NCI-H2081 treated with DMSO at 0.1 percent for 48 hours (cell line): Measurements from ENCODE around the gene CHN1.

Experiments used
- DNase-seq: peaks from one replicate; lab custom pipeline; 2025; lab: John Stamatoyannopoulos, UW

CHN1 gene

DNA sequence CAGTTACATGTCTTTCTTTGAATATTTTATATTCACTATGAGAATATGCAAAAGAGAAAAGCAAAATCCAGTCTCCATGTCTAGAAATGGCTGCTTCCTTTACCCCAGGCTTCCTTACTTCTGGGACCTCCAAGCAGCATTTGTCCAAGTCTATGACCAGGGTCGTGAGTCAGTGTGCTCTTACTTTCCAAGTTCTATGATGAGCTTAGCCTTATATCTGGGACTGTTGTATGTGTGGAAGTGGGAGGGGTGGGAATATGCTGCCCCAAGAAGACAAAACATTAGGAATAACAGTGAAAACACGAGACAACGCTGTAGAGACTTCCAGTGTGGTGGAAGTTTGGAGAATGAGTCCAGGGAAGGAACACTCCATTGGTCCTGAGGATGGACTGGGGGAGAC is 219.7 kb downstream of the CHN1 start:
- no peak for DNase-seq

DNA sequence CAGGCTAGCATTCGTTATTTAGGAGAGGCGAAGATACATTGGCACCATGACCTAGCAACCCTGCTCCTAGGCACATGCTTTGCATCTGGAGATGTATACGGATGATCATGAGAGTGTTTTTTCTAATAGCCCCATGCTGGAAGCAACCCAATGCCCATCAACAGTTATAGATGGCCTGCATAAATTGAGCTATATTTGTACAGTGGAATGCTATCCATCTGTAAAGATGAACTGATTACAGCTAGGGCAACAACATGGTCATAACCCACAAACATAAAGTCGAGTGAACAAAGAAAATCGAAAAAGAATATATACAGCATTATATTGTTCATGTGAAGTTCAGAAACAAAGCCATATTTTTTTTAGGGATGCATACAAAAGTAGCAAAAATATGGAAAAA is 220.3 kb downstream of the CHN1 start:
- no peak for DNase-seq

DNA sequence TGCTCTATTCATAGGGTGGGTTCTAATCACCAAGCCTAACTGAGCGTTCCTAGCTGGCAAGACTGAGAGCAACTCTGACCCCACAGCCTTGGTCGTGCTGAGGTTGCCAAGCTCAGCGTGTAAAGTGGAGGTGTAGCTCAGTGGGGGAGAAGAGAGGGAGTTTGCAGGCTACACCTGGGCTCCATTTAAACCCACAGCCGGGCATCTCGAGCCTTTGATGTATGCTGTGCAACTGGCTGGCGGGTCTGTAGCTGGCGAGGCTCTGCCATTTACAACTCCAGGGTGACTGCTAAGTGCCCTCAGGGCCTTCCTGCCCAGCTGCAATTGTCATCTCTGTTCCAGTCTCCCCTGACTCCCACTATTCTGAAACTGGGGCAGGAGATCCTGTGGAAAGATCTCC is 220.9 kb downstream of the CHN1 start:
- DNase-seq: no peak

DNA sequence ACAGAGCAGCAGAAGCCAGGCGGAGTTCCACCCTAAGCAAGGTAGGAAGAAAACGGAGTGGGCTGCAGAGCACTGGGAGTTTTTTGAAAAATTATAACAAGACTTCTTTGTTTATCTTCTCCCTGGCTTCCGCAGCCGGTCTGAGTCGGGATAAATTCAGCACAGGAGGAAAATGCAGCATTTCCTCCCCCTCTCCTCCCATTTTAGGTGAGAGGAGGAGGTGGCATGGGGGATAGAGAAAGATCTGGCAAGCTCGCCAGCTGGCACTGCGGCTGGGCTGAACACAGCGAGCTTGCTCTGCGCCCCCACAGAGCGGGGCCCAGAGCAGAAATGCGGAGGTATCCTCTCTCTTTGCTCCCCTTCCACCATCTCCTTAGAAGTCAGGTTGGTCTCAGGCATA is 223.2 kb downstream of the CHN1 start:
- DNase-seq: no peak

DNA sequence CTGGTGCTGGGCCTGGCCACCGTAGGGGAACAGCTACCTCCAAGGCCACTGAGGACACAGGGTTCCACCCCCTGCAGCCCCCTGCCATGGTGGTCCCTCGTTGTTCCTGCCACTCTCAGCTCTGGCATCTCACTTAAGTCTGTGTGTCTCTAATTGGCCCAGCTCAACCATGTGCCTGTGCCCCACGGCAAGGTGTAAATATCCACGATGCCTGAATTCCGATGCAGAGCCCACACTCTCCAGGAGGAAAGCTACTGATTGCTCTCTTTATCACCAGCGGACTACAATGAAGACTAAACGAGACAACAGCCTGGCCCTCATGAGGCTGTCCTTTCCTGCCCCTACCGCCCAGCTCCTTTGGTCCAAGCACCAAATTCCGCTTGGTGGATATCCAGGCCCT is 223.9 kb downstream of the CHN1 start:
- DNase-seq: no peak

DNA sequence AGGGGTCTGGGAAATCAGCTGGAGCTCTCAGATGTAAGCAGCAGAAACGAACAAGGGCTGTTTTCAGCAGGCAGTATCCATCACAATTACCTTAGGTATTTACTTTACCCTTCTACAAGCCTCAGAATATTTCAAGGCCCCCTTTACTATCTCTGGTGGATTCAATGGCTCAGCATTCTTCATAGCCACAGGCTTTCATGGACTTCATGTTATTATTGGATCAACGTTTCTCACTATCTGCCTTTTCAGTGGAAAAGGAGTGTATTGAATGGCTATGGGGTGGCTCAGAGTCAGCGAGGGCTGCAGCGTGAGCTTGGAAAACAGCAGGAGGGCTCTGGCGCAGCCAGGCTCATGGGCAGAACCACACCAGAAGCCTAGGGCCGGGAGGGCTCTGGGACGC is 224.3 kb downstream of the CHN1 start:
- DNase-seq: no peak

DNA sequence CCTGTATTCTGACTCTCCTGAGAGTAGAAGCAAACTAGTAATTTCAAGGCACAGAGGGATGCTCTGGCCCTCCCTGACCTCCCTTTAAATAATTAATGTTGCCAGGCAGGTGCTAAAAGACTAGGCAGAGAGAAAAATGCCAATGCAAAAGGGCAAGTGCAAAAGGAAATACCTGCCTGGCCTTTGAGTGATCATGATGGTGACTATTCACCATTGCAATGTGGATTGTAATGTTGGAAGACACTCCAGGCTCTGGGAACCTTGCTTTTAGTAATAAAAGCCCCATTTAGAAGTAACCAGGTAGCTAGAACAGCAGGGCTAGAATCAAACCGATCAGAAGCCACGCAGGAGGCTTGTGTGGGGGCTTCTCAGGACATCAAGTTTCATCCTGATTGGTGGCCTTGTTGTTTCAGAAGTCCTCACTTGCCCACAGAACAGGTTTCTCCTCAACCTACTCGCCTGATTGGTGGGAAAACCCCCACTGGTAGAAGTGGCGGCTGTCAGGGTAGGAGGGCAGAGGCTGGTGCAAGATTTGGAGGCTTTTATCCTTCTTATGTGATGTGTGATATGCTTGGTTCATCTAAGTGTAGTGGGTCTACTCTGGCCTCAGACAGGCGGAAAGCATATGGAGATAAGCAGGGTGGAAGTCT is 224.9 kb downstream of the CHN1 start:
- DNase-seq: no peak

DNA sequence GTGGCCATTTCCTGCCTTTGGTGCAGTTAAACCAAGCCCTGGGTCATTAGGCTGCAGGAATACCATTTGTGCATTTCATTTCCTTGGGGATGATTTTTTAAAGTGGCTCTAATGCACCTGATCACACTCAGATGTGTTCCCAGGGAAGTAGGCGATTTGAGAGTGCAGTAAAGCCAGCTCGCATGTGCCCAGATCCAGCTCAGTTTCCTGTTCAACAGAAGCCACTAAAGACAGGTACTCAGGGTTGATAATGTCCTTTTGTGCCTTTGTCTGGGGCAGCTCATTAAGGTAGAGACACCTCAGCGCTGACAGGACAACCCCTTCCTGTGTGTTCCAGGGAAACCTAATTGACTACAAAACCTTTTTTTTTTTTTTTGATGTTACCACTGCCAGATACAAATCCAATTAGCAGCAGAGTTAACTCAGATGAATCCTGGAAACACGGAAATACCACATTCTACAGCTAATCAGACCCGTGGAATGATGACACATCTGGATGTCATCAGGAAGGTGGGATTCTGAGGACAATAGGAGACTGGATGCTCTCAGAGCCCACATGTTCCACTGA is 225.7 kb downstream of the CHN1 start:
- peak; percentile 45 for DNase-seq

DNA sequence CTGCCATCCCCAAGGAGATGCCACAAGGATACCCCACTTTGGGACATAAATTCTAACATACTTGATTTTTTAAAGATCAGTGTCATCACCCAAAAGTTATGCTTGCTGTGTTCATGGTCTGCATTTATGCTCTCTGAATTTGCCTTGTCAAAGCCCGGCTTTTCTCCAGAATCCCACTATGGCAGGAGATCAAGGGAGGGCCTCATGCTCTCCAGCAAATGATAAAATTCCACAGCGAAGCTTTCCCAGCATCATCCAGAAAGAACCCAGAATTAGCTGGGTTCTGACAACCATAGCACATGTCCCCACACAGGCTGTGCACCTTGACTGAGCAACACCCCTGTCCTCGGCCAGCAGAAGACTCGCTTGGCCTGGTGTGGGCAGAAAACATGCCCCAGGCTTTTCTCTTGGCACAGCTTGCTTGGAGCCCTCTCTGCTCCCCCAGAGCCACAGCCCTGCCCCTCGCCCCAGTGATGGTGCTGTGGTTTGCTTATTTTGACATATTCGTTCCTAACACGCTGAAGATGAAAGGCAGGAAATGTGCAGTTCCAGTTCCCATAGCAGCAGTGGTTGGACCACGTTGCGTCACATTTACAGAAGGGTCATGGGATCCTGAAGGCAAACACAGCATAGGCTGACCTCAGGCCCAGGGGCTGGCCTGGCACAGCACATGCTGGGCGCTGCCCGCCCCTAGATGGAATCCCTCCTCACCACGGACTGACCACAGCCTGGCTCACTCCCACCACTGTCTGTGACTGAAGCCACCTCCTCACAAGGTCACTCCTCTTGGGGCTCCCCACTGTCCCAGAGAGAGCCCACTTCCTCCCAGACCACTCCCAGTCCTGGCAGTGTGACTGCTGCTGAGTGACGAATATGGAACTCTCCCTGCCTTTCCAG is 226.8 kb downstream of the CHN1 start:
- no peak for DNase-seq

DNA sequence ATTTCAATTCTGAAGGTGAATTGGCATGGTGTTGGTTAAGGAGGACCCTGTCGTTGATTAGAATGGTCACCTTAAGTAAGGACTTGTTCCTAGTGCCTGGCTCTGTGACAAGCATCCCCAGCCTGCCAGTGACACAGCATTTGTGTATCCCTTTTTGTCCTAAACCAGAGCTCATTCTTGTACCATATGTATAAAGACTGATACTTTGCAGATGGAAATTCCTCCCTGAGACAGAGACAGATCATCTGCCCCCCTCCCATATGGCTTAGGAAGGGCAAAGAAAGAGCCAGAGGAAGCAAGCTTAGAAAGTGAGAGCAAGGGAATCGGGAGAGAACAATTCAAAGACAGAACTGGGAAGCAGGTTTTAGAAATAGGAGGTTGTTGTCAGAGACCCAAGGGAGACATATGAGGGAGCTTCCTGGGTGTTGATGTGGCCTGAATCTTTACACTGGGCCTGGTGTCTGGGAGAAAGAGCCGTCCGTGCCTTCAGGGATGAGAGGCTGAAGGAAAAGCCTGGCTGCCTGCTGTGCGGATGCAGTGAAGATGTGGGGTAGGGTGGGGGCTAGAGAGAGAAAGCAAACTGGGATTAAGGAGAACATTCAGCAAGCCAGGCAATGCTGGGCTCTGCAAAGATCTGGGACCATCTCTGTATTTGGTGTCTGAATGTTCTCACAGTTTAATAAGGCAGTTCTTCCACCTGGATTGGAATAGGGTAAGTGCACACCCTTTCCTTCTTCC is 227.7 kb downstream of the CHN1 start:
- no peak for DNase-seq

DNA sequence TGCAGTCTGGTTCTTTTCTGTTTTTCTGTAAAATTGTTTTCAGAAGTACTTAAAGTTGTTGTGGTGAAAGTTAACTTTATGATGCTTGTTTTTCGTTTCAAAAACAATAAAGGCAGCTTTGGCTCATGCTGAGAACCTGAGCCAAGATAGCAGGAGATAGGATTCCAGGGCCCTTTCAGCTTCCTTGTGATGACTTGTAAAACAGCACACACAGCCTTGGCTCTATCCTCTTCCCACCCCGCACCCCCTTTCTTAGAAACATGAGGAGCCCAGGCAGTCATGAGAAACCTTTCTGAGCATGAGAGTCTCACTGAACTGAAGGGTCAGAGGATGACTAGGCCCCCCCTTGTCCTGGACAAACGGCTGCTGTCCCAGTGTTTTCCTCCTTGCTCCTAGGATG is 228.5 kb downstream of the CHN1 start:
- DNase-seq: no peak

DNA sequence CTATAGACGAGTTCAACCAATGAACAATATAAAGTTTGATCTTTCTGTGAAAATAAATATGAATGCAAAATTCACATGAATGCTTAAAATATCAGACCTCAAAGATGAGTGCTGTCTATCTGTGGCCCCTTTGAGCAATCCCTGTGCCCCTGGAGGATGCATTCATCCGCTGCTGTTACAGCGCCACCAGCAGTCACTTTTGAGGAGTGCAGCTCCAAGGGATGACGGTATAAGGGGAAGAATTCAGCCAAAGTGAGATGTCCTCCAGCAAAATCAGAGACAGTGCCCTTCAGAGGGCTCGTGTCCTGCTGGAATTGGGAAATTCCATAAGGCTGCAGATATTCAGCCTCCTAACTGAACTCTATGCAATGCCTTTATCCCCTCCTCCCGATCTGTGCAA is 229.0 kb downstream of the CHN1 start:
- DNase-seq: no peak

DNA sequence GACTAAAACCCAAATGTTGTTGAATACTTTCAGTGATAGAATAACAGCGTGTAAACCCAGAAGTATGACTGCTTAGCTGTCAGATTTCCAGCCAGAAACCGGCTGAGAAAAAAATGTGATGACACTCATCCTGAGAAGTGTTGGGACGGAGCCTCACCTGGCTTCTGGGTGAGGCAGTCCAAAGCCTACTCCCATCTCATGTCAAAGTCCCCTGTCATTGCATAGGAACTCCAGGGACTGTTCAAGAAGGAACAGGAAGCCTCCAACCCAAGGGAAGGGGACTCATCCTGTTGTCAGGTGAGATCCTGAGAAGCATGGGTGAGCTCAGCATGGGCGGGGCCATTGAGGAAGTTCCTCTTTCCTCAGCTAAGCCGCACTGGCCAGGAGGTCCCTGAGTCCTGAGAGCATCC is 229.6 kb downstream of the CHN1 start:
- DNase-seq: no peak

DNA sequence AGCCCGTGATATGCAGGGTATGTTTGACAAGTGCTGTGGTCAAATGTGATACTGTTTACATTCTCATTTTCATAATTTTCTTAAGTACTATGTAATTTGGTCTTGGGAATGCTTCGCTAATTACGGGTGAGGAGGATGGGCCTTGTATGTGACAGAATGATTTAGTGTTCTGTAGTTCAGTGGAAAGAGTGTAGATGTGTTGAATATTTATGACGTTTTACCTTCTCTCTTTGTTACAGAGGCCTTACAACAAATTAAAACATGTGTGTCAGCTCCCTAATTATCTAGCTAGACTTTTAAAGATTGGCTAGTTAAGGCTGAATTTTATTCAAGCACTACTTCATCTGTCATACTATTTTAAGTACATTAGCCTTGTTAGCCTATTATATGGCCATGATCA is 230.3 kb downstream of the CHN1 start:
- DNase-seq: no peak

DNA sequence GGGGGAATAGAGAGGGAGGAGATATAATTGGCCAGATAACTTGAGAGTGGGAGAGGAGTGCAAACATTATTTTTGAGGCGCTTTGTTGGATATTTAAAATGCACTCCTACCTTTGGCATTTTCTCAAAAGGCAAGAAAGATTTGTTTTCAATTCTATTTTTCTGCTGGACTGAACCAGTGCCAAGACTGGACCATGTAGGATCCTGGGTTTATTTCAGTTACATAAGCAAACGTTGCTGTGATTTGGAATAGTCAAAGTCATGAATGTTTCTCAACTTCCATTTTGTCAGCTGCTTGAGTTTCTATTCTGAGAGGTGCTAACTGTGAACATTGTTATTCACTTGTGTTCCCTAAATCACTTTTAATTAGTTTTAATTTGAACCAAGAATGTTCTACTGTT is 232.0 kb downstream of the CHN1 start:
- no peak for DNase-seq

DNA sequence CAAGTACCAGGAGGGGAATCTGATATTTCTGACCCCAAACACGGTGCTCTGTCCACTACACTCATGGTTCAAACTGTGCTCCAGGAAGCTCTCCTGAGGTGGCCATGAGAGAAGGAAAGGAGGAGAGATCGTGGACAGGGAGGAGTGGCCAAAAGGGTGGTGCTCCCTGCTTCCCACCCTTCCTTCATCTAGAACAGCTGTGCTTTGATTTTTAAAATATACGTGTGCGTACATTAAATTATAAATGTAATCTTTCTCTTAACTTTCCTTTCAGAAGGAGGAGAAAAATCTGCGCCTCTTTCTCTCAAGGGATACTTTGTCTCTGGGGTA is 232.7 kb downstream of the CHN1 start:
- no peak for DNase-seq

DNA sequence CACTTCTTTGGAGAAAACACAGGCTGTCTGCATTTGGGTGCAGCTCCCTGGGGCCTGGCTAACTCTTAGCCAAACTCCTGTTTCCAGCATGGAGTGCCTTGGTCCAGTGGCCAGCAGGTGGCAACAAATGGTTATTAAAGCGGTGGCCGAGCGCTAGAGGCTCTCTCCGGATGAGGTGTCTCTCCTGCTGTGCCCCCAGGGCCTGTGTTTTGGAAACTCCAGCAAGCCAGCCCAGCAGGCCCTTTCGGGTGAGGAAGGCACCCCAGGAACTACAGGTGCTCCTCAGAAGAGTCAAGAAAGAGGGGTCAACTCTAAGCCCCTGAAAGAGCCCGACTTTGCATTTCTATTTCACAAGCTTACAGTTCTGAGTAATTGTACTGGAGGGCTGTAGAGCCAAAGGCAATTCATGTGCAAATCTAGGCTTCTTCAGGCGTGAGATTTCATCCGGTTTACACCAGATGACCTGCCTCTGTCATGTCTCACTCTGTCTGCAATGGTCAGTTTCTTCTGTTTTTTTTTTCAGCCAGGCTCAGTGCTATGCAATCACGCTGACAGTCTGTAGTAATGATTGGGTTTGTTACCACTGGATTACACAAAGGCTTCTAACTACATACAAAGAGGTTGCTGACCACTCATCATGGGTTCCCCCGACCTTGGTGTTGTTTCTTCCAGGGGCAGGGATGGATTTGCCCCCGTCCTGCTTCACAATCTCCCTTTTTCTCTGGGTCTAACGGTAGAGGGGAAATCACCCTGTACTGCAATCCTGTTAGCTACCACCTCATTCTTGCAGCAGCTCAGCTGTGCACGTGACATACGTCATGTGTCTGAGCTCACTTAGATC is 233.3 kb downstream of the CHN1 start:
- peak; percentile 16 for DNase-seq

DNA sequence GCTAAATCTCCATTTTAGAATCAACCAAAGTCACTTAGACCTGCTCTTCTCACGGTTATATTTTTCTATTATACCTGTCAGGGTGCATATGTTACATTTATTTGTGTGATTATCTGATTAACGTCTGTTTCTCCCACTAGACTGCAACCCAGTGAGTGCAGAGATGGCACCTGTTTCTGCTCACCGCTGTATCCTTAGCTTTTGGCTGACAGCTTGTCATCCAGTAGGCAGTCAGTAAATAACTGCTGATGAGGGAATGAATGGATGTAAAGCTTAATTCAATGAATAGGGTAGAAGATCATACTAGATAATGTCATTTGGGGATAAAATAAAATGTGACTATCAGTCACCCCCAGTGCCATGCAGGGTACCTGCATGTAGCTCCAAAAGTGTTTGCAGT is 234.0 kb downstream of the CHN1 start:
- no peak for DNase-seq

DNA sequence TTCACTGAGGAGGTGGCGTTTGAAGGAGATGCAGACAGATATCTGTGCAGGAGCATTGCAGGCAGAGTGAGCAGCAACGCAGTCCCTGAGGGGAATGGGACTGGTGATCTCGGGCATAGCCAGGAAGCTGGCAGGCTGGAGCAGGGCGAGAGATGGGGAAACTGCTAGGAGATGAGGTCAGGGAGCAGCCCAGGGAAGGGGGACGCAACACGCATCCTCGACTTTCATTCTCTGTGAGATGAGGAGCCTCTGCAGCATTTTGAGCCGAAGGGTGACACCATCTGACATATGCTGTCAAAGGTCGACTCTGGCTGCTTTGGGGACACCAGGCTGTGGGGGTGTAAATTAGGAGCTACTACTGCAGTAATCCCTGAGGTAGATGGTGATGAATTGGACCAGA is 236.6 kb downstream of the CHN1 start:
- no peak for DNase-seq

DNA sequence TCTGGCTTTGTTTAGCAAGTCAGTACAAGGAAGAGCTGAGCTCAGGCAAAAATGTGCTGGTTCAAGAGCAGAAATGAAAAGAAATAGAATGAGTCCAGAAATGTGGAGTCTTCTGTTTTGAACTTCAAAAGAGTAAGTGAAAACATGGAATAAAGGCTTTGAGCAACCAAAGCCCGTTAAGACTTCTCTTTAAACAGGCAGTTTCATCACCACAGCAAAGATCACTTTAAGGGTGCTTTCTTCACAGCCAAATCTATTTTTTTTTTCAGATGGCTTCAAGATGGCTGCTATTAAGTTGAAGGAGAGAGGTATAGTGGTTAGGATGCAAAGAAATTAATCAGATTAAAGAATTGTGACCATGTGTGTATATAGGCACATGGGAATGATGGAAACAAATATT is 238.9 kb downstream of the CHN1 start:
- no peak for DNase-seq

DNA sequence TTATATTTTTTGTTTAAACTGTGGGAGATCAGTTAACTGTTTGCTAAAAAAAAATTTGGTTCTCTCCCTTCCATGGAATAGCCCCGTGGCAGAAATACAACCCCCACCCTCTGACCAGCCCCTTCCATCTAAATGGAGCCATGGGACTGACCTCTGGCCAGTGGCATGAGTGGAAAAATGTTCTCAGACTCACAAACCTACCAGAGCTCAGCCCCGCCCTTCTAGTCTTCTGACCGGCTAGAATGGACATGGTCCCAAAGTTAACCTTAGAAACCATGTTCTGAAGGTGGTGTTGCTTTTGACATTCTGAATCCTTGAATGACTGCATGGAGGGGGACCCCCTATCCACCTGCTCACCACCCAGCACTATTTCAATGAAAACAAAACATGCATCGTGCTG is 239.6 kb downstream of the CHN1 start:
- DNase-seq: no peak
